Neural cell (in vitro differentiated cells): ENCODE measurements around the gene C20orf141.

Experiments used
- EP300 ChIP-seq: fragments of 450-650 bp; conservative IDR thresholded peaks from 2 replicates; pipeline ENCODE4 v1.6.1; 2014; ENCODE audit warnings: antibody characterized with exemption, mild to moderate bottlenecking, moderate library complexity; ENCODE audit not compliant: poor library complexity, severe bottlenecking
- EZH2 ChIP-seq: fragments of 200-600, 300-800 bp; shearing (Covaris generic), sonication (generic); IDR thresholded peaks from 2 replicates; pipeline ENCODE4 v1.6.1; 2014; ENCODE audit warnings: antibody characterized with exemption, low read length, borderline replicate concordance, mild to moderate bottlenecking; ENCODE audit not compliant: insufficient read depth, poor library complexity, severe bottlenecking
- MXI1 ChIP-seq: fragments of 450-650 bp; conservative IDR thresholded peaks from 2 replicates; pipeline ENCODE4 v1.6.1; 2014; ENCODE audit warnings: antibody characterized with exemption, mild to moderate bottlenecking; ENCODE audit not compliant: poor library complexity, severe bottlenecking
- POLR2AphosphoS5 ChIP-seq: IDR thresholded peaks from 2 replicates; pipeline ENCODE4 v1.6.1; 2012
- RAD21 ChIP-seq: fragments of 450-650 bp; conservative IDR thresholded peaks from 2 replicates; pipeline ENCODE4 v1.6.1; 2014; ENCODE audit warnings: antibody characterized with exemption, mild to moderate bottlenecking, moderate library complexity
- REST ChIP-seq: IDR thresholded peaks from 2 replicates; pipeline ENCODE4 v1.6.1; 2012; ENCODE audit warnings: borderline replicate concordance
- SMC3 ChIP-seq: fragments of 450-650 bp; conservative IDR thresholded peaks from 2 replicates; pipeline ENCODE4 v1.6.1; 2014; ENCODE audit warnings: antibody characterized with exemption, mild to moderate bottlenecking, moderate library complexity; ENCODE audit not compliant: poor library complexity
- TAF1 ChIP-seq: IDR thresholded peaks from 2 replicates; pipeline ENCODE4 v1.6.1; 2012; ENCODE audit warnings: low read depth
- TF ChIP-seq, protein P1 (sequence below): fragments of 450-650 bp; IDR thresholded peaks from 2 replicates; pipeline ENCODE4 v1.5.1; 2014; ENCODE audit warnings: antibody characterized with exemption, mild to moderate bottlenecking, moderate library complexity; ENCODE audit not compliant: poor library complexity, severe bottlenecking

DNA sequence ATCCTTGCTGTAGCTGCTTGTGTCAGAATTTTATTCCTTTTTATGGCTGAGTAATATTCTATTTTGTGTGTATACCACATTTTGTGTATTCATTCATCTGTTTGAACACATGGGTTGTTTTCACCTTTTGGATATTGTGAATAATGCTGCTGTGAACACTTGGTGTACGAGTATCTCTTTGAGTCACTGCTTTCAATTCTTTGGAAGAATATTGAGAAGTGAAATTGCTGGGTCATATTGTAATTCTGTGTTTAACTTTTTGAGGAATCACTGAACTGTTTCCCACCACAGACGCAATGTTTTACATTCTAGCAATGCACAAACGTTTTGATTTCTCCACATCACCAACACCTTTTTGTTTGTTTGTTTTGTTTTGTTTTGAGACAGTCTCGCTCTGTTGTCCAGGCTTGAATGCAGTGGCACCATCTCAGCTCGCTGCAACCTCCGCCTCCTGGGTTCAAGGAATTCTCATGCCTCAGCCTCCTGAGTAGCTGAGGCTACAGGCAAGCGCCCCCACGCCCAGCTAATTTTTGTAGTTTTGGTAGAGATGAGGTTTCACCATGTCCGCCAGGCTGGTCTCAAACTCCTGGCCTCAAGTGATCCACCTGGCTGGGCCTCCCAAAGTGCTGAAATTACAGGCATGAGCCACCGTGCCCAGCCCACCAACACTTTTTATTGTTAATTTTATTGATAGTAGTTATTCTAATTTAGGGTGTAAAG lies 36.0 kb upstream of the C20orf141 start:
- TF ChIP-seq, protein P1, sequence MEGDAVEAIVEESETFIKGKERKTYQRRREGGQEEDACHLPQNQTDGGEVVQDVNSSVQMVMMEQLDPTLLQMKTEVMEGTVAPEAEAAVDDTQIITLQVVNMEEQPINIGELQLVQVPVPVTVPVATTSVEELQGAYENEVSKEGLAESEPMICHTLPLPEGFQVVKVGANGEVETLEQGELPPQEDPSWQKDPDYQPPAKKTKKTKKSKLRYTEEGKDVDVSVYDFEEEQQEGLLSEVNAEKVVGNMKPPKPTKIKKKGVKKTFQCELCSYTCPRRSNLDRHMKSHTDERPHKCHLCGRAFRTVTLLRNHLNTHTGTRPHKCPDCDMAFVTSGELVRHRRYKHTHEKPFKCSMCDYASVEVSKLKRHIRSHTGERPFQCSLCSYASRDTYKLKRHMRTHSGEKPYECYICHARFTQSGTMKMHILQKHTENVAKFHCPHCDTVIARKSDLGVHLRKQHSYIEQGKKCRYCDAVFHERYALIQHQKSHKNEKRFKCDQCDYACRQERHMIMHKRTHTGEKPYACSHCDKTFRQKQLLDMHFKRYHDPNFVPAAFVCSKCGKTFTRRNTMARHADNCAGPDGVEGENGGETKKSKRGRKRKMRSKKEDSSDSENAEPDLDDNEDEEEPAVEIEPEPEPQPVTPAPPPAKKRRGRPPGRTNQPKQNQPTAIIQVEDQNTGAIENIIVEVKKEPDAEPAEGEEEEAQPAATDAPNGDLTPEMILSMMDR, result no peak
- no peak for TF ChIP-seq EZH2
- no peak for TF ChIP-seq REST
- TF ChIP-seq RAD21, result no peak
- TF ChIP-seq POLR2AphosphoS5, result no peak
- TF ChIP-seq MXI1, result no peak
- TF ChIP-seq TAF1, result no peak
- no peak for TF ChIP-seq EP300
- TF ChIP-seq SMC3, result no peak
